ENCODE data around the gene LYZL2.
"Not testable (repeated sequence)": the region's sequence is repeated elsewhere in the genome, so short reads cannot be mapped to it uniquely, and the experiment has no call there.

The LYZL2 gene

GRCh38 chr10:30651470-30652397 is 22.2 kb upstream of the LYZL2 start:
- not testable (repeated sequence) for ATAC-seq (ENCODE audit: low read depth); H3K4me1 Mint-ChIP-seq; H3K27ac Mint-ChIP-seq; H3K9me3 Mint-ChIP-seq; H3K36me3 Mint-ChIP-seq; H3K4me3 Mint-ChIP-seq; DNase-seq (ENCODE audit: low spot score in 2 of 2)
- H3K27me3 Mint-ChIP-seq: peaks cover 18% of the 10 kb centered on the region

- no peaks in the 10 kb centered on the region for H3K9me3 Mint-ChIP-seq
- no peak overlapping the region for H3K27ac Mint-ChIP-seq
- no peak for ATAC-seq (ENCODE audit: low read depth)
- no peaks in the 10 kb centered on the region for H3K4me1 Mint-ChIP-seq
- H3K4me3 Mint-ChIP-seq: no peak overlapping the region
- H3K36me3 Mint-ChIP-seq: no peaks in the 10 kb centered on the region
- no peak for DNase-seq (ENCODE audit: low spot score in 2 of 2)
- peaks cover 27% of the 10 kb centered on the region for H3K27me3 Mint-ChIP-seq
These were observed 17.5 kb upstream of the LYZL2 start for GRCh38 chr10:30647089-30647488.

GRCh38 chr10:30645340-30645827 is 15.8 kb upstream of the LYZL2 start:
- H3K4me3 Mint-ChIP-seq: no peak overlapping the region
- peaks cover 27% of the 10 kb centered on the region for H3K27me3 Mint-ChIP-seq
- ATAC-seq (ENCODE audit: low read depth) (no peak), DNase-seq (ENCODE audit: low spot score in 2 of 2) (no peak)
- no peaks in the 10 kb centered on the region for H3K9me3 Mint-ChIP-seq
- H3K36me3 Mint-ChIP-seq: no peaks in the 10 kb centered on the region
- no peak overlapping the region for H3K27ac Mint-ChIP-seq
- no peaks in the 10 kb centered on the region for H3K4me1 Mint-ChIP-seq

- H3K27ac Mint-ChIP-seq; H3K36me3 Mint-ChIP-seq; DNase-seq (ENCODE audit: low spot score in 2 of 2); ATAC-seq (ENCODE audit: low read depth); H3K4me1 Mint-ChIP-seq; H3K4me3 Mint-ChIP-seq; H3K9me3 Mint-ChIP-seq: not testable (repeated sequence)
- peaks cover 31% of the 10 kb centered on the region for H3K27me3 Mint-ChIP-seq
These were observed 14.9 kb upstream of the LYZL2 start for GRCh38 chr10:30644408-30644861.

GRCh38 chr10:30643557-30644199 is 14.1 kb upstream of the LYZL2 start:
- peaks cover 29% of the 10 kb centered on the region for H3K27me3 Mint-ChIP-seq
- H3K9me3 Mint-ChIP-seq; DNase-seq (ENCODE audit: low spot score in 2 of 2); ATAC-seq (ENCODE audit: low read depth); H3K4me1 Mint-ChIP-seq; H3K36me3 Mint-ChIP-seq; H3K27ac Mint-ChIP-seq; H3K4me3 Mint-ChIP-seq: not testable (repeated sequence)

- DNase-seq (ENCODE audit: low spot score in 2 of 2); H3K27ac Mint-ChIP-seq; H3K9me3 Mint-ChIP-seq; H3K4me1 Mint-ChIP-seq; H3K36me3 Mint-ChIP-seq; ATAC-seq (ENCODE audit: low read depth); H3K4me3 Mint-ChIP-seq: not testable (repeated sequence)
- H3K27me3 Mint-ChIP-seq: peaks cover 27% of the 10 kb centered on the region
These were observed 13.3 kb upstream of the LYZL2 start for GRCh38 chr10:30642856-30643255.

- Mint-ChIP-seq H3K27me3 (peaks cover 18% of the 10 kb centered on the region), H3K27ac (no peak overlapping the region), H3K9me3 (no peaks in the 10 kb centered on the region), H3K4me1 (peaks cover 2% of the 10 kb centered on the region), H3K36me3 (no peaks in the 10 kb centered on the region), H3K4me3 (no peak overlapping the region)
- DNase-seq (ENCODE audit: low spot score in 2 of 2) (peak in 1 of 2 donors; percentile 27), ATAC-seq (ENCODE audit: low read depth) (peak; percentile 26)
These were observed 10.6 kb upstream of the LYZL2 start for GRCh38 chr10:30639946-30640786.

GRCh38 chr10:30637881-30638467 is 8.4 kb upstream of the LYZL2 start:
- Mint-ChIP-seq H3K27me3 (peaks cover 14% of the 10 kb centered on the region), H3K27ac (no peak overlapping the region), H3K4me3 (no peak overlapping the region), H3K9me3 (no peaks in the 10 kb centered on the region), H3K36me3 (no peaks in the 10 kb centered on the region), H3K4me1 (peaks cover 2% of the 10 kb centered on the region)
- DNase-seq (ENCODE audit: low spot score in 2 of 2) (no peak), ATAC-seq (ENCODE audit: low read depth) (no peak)

GRCh38 chr10:30631188-30631587 is 1.6 kb upstream of the LYZL2 start:
- Mint-ChIP-seq H3K9me3 (no peaks in the 10 kb centered on the region), H3K27me3 (peaks cover 3% of the 10 kb centered on the region), H3K4me3 (no peak overlapping the region), H3K36me3 (no peaks in the 10 kb centered on the region), H3K4me1 (no peaks in the 10 kb centered on the region), H3K27ac (no peak overlapping the region)
- no peak for ATAC-seq (ENCODE audit: low read depth)
- DNase-seq (ENCODE audit: low spot score in 2 of 2): no peak

GRCh38 chr10:30630571-30630970 is 1.0 kb upstream of the LYZL2 start:
- ATAC-seq (ENCODE audit: low read depth): no peak
- Mint-ChIP-seq H3K4me1 (no peaks in the 10 kb centered on the region), H3K9me3 (no peaks in the 10 kb centered on the region), H3K27ac (no peak overlapping the region), H3K27me3 (peaks cover 3% of the 10 kb centered on the region), H3K4me3 (no peak overlapping the region), H3K36me3 (no peaks in the 10 kb centered on the region)
- no peak for DNase-seq (ENCODE audit: low spot score in 2 of 2)

GRCh38 chr10:30628576-30628975 is 977 bp downstream of the LYZL2 start:
- H3K27me3 Mint-ChIP-seq; DNase-seq (ENCODE audit: low spot score in 2 of 2); H3K4me3 Mint-ChIP-seq; H3K9me3 Mint-ChIP-seq; H3K27ac Mint-ChIP-seq; ATAC-seq (ENCODE audit: low read depth); H3K4me1 Mint-ChIP-seq; H3K36me3 Mint-ChIP-seq: not testable (repeated sequence)

- not testable (repeated sequence) for DNase-seq (ENCODE audit: low spot score in 2 of 2); H3K4me3 Mint-ChIP-seq; H3K4me1 Mint-ChIP-seq; H3K27me3 Mint-ChIP-seq; H3K27ac Mint-ChIP-seq; H3K36me3 Mint-ChIP-seq; H3K9me3 Mint-ChIP-seq; ATAC-seq (ENCODE audit: low read depth)
These were observed 2.7 kb downstream of the LYZL2 start for GRCh38 chr10:30626837-30627236.

- H3K4me1 Mint-ChIP-seq; H3K4me3 Mint-ChIP-seq; H3K9me3 Mint-ChIP-seq; H3K36me3 Mint-ChIP-seq; ATAC-seq (ENCODE audit: low read depth); H3K27ac Mint-ChIP-seq; DNase-seq (ENCODE audit: low spot score in 2 of 2); H3K27me3 Mint-ChIP-seq: not testable (repeated sequence)
These were observed 3.4 kb downstream of the LYZL2 start for GRCh38 chr10:30626196-30626595.

Measured in memory B cell (primary cell).